ENCODE measurements around the gene DCAF11.

DCAF11 gene

DNA sequence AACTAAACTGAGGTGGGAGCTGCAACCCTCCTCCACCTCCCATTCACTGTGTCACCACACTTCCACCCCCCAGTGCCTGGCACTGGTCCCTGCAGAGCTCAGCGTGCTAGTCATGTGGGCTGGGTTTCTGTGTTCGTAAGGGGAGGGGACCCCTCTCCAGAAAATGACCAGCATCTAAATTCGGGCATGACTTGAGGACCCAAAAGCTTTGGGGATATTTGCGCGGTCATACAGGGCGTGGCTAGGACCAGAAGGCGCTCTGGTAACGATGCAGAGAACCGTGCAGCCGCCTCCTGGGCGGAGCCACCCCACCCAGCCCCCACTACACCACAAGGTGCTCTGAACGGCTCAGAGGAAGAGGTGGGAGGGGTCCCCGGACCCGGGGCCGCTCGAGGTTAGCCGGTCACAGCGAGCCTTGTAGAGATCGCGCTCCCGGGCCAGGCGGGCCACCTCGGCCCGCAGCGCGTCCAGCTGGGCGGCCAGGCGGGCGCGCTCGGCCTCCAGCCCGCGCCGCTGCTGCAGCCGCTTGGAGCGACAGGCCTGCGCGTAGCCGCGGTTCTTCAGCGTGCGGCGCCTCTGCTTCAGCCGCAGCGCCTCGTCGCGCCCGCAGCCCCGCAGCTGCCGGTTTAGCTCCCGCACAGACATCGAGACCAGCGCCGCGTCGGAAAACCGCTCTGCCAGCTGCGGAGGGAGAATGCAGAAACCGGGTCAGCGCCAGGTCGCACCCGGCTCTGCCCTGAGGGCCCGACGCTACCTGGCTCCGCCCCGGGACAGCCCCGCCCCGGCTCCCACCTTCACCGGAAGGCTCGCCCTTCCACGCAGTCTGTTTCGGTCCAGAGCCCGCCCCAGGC is 33.5 kb upstream of the DCAF11 start (continued):
- TF ChIP-seq, protein P1, sequence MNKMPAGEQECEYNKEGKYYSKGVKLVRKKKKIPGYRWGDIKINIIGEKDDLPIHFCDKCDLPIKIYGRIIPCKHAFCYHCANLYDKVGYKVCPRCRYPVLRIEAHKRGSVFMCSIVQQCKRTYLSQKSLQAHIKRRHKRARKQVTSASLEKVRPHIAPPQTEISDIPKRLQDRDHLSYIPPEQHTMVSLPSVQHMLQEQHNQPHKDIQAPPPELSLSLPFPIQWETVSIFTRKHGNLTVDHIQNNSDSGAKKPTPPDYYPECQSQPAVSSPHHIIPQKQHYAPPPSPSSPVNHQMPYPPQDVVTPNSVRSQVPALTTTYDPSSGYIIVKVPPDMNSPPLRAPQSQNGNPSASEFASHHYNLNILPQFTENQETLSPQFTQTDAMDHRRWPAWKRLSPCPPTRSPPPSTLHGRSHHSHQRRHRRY (tag by site-specific recombination; IDR thresholded peaks at IDR 0.05), result no peak
- TF ChIP-seq, protein P2, sequence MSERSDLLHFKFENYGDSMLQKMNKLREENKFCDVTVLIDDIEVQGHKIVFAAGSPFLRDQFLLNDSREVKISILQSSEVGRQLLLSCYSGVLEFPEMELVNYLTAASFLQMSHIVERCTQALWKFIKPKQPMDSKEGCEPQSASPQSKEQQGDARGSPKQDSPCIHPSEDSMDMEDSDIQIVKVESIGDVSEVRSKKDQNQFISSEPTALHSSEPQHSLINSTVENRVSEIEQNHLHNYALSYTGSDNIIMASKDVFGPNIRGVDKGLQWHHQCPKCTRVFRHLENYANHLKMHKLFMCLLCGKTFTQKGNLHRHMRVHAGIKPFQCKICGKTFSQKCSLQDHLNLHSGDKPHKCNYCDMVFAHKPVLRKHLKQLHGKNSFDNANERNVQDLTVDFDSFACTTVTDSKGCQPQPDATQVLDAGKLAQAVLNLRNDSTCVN (tag by site-specific recombination; optimal IDR thresholded peaks at IDR 0.05), result peak; percentile 83

DNA sequence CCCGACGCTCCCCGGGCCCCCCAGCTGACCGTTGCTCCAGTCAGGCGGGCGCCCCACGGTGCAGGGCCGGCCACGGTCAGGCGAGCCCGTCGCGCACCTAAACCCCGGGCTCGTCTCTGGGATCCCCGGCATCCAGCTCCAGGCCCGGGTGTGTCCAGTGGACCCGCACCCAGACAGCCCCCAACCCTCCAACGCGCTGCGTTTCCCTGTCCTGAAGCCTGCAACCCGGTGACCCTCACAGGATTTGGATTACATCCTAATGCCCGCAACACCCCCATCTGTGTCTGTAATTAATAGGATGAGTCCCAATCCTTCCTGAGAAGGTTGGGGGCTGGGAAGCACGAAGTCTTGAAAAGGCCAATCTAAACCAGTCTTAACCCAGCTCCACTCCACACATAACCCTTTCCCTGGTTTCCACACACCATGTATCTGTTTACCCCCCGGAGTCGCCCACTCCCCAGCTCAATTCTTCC is 32.8 kb upstream of the DCAF11 start:
- H3K36me3 ChIP-seq (ENCODE audit: control insufficient read depth in 2 of 2, insufficient read depth in 1 of 2, low read length in 2 of 2), result no peaks in the 10 kb centered on the region
- CTCF ChIA-PET, result interaction anchor here (0.5 to 6.0 kb wide), 6 partner anchors 10 to 86 kb away, joined by 3 to 77 read pairs (median 7); partner anchors contain the start of gene PCK2
- peak overlapping the region; percentile 58; the same call in 1 of the 2 replicates for H3K4me3 ChIP-seq (ENCODE audit: low read depth, low read length)
- POLR2A ChIA-PET, result interaction anchor here (1.2 to 3.7 kb wide), 7 partner anchors 9 to 65 kb away, joined by 4 to 27 read pairs (median 7); partner anchors contain the start of genes DCAF11, EMC9, NRL and PCK2
- no peak overlapping the region; the same call in 1 of the 2 replicates for H3K27ac ChIP-seq (ENCODE audit: extremely low read depth, low read depth, low read length)
- no peaks in the 10 kb centered on the region for H3K9me3 ChIP-seq (ENCODE audit: control insufficient read depth, insufficient read depth, low read depth, low read length)
- peaks cover 10% of the 10 kb centered on the region for H3K4me1 ChIP-seq (ENCODE audit: control insufficient read depth, insufficient read depth, low read length)
- TF ChIP-seq, protein P3, sequence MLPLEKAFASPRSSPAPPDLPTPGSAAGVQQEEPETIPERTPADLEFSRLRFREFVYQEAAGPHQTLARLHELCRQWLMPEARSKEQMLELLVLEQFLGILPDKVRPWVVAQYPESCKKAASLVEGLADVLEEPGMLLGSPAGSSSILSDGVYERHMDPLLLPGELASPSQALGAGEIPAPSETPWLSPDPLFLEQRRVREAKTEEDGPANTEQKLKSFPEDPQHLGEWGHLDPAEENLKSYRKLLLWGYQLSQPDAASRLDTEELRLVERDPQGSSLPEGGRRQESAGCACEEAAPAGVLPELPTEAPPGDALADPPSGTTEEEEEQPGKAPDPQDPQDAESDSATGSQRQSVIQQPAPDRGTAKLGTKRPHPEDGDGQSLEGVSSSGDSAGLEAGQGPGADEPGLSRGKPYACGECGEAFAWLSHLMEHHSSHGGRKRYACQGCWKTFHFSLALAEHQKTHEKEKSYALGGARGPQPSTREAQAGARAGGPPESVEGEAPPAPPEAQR (tag by site-specific recombination; IDR thresholded peaks at IDR 0.05), result no peak
- TF ChIP-seq ZNF121 (tag by site-specific recombination; IDR thresholded peaks at IDR 0.05) (no peak), HOXA7 (CRISPR knock-in tag; IDR thresholded peaks at IDR 0.05; ENCODE audit: borderline replicate concordance) (no peak), ZSCAN23 (tag by site-specific recombination; IDR thresholded peaks at IDR 0.05) (no peak), ZNF621 (tag by site-specific recombination; IDR thresholded peaks at IDR 0.05) (no peak), ZNF133 (tag by site-specific recombination; IDR thresholded peaks at IDR 0.05) (no peak), ZSCAN16 (tag by site-specific recombination; IDR thresholded peaks at IDR 0.05) (no peak), ZNF174 (tag by site-specific recombination; IDR thresholded peaks at IDR 0.05) (no peak), ZBTB20 (tag by site-specific recombination; IDR thresholded peaks at IDR 0.05) (0 out of 2 replicates have a peak, but pooled peaks have one; percentile 14), ZNF530 (tag by site-specific recombination; IDR thresholded peaks at IDR 0.05; ENCODE audit: low read depth) (no peak), MYNN (tag by site-specific recombination; IDR thresholded peaks at IDR 0.05; ENCODE audit: borderline replicate concordance) (no peak), ZNF416 (tag by site-specific recombination; IDR thresholded peaks at IDR 0.05) (no peak), ZNF514 (tag by site-specific recombination; IDR thresholded peaks at IDR 0.05) (no peak), ZNF274 (IDR thresholded peaks at IDR 0.05; ENCODE audit: low read length) (no peak), ZNF274 (tag by site-specific recombination; IDR thresholded peaks at IDR 0.05; ENCODE audit: borderline replicate concordance) (no peak), EGR2 (tag by site-specific recombination; IDR thresholded peaks at IDR 0.05; ENCODE audit: low read depth) (peak; percentile 48; the same call in 1 of the 2 replicates)
- TF ChIP-seq, protein P4, sequence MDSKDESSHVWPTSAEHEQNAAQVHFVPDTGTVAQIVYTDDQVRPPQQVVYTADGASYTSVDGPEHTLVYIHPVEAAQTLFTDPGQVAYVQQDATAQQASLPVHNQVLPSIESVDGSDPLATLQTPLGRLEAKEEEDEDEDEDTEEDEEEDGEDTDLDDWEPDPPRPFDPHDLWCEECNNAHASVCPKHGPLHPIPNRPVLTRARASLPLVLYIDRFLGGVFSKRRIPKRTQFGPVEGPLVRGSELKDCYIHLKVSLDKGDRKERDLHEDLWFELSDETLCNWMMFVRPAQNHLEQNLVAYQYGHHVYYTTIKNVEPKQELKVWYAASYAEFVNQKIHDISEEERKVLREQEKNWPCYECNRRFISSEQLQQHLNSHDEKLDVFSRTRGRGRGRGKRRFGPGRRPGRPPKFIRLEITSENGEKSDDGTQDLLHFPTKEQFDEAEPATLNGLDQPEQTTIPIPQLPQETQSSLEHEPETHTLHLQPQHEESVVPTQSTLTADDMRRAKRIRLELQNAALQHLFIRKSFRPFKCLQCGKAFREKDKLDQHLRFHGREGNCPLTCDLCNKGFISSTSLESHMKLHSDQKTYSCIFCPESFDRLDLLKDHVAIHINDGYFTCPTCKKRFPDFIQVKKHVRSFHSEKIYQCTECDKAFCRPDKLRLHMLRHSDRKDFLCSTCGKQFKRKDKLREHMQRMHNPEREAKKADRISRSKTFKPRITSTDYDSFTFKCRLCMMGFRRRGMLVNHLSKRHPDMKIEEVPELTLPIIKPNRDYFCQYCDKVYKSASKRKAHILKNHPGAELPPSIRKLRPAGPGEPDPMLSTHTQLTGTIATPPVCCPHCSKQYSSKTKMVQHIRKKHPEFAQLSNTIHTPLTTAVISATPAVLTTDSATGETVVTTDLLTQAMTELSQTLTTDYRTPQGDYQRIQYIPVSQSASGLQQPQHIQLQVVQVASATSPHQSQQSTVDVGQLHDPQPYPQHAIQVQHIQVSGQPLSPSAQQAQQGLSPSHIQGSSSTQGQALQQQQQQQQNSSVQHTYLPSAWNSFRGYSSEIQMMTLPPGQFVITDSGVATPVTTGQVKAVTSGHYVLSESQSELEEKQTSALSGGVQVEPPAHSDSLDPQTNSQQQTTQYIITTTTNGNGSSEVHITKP (tag by site-specific recombination; IDR thresholded peaks at IDR 0.05), result no peak
- TF ChIP-seq, protein P5, sequence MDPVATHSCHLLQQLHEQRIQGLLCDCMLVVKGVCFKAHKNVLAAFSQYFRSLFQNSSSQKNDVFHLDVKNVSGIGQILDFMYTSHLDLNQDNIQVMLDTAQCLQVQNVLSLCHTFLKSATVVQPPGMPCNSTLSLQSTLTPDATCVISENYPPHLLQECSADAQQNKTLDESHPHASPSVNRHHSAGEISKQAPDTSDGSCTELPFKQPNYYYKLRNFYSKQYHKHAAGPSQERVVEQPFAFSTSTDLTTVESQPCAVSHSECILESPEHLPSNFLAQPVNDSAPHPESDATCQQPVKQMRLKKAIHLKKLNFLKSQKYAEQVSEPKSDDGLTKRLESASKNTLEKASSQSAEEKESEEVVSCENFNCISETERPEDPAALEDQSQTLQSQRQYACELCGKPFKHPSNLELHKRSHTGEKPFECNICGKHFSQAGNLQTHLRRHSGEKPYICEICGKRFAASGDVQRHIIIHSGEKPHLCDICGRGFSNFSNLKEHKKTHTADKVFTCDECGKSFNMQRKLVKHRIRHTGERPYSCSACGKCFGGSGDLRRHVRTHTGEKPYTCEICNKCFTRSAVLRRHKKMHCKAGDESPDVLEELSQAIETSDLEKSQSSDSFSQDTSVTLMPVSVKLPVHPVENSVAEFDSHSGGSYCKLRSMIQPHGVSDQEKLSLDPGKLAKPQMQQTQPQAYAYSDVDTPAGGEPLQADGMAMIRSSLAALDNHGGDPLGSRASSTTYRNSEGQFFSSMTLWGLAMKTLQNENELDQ (tag by site-specific recombination; IDR thresholded peaks at IDR 0.05; ENCODE audit: low read depth), result no peak
- TF ChIP-seq, protein P6, sequence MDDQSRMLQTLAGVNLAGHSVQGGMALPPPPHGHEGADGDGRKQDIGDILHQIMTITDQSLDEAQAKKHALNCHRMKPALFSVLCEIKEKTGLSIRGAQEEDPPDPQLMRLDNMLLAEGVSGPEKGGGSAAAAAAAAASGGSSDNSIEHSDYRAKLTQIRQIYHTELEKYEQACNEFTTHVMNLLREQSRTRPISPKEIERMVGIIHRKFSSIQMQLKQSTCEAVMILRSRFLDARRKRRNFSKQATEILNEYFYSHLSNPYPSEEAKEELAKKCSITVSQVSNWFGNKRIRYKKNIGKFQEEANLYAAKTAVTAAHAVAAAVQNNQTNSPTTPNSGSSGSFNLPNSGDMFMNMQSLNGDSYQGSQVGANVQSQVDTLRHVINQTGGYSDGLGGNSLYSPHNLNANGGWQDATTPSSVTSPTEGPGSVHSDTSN (CRISPR knock-in tag; IDR thresholded peaks at IDR 0.05), result no peak
- TF ChIP-seq, protein P7, sequence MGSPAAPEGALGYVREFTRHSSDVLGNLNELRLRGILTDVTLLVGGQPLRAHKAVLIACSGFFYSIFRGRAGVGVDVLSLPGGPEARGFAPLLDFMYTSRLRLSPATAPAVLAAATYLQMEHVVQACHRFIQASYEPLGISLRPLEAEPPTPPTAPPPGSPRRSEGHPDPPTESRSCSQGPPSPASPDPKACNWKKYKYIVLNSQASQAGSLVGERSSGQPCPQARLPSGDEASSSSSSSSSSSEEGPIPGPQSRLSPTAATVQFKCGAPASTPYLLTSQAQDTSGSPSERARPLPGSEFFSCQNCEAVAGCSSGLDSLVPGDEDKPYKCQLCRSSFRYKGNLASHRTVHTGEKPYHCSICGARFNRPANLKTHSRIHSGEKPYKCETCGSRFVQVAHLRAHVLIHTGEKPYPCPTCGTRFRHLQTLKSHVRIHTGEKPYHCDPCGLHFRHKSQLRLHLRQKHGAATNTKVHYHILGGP (tag by site-specific recombination; IDR thresholded peaks at IDR 0.05), result no peak
